Measurements from ENCODE around the gene GAK.

DNA sequence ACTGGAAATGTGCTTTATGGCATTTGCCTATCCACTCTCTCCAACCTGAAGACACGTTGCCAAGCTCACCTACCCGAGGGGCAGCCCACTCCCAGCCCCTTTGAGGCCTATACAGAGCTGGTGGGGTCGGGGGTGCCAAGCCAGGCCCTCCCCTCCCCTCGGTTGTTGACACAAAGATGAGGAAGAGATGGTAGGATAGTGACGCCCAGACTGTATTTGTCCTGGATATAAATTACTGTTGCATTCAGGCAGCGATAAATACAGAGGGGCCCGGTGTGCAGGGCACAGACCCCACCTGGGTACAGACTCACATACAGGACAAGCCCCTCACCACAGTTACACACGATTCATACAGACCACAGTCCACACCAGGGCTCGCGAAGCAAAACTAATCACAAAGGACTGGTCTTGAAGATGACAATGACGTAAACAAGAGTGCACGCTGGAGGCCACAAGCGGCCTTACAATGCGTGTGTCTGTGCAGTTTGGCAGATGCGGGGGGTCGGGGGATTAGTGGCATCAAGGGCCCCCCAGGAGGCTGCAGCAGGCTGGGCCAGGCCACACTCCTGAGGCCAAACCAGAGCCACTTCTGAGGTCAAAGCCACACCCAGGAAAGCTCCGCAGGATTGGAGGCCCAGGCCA lies 26.7 kb upstream of the GAK start:
- TF ChIP-seq POLR2A (IDR thresholded peaks at IDR 0.05): no peak
- TF ChIP-seq, protein P1, sequence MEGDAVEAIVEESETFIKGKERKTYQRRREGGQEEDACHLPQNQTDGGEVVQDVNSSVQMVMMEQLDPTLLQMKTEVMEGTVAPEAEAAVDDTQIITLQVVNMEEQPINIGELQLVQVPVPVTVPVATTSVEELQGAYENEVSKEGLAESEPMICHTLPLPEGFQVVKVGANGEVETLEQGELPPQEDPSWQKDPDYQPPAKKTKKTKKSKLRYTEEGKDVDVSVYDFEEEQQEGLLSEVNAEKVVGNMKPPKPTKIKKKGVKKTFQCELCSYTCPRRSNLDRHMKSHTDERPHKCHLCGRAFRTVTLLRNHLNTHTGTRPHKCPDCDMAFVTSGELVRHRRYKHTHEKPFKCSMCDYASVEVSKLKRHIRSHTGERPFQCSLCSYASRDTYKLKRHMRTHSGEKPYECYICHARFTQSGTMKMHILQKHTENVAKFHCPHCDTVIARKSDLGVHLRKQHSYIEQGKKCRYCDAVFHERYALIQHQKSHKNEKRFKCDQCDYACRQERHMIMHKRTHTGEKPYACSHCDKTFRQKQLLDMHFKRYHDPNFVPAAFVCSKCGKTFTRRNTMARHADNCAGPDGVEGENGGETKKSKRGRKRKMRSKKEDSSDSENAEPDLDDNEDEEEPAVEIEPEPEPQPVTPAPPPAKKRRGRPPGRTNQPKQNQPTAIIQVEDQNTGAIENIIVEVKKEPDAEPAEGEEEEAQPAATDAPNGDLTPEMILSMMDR (IDR thresholded peaks at IDR 0.05): no peak

Measured in transverse colon (tissue), 3 donors.